Liver (tissue), 3 donors: ENCODE measurements around the gene AKT2.

Source experiments
- JUND ChIP-seq, 2 donors: IDR thresholded peaks; 2 replicates each; pipeline ENCODE4 v1.6.1; 2016; ENCODE audit warnings: antibody characterized with exemption in 2 of 2
- RAD21 ChIP-seq, 2 donors: IDR thresholded peaks; 2 replicates each; pipeline ENCODE4 v1.6.1; 2016; ENCODE audit warnings: antibody characterized with exemption in 2 of 2, mild to moderate bottlenecking in 2 of 2
- TF ChIP-seq, protein P1 (sequence below): fragments of 150-350 bp; IDR thresholded peaks from 2 replicates; pipeline ENCODE4 v1.5.1; 2017; ENCODE audit warnings: improper control_type of control experiment, low read depth, low read length; ENCODE audit not compliant: missing input control
- TF ChIP-seq, protein P2 (sequence below): IDR thresholded peaks from 2 replicates; pipeline ENCODE4 v1.6.1; 2016; ENCODE audit warnings: antibody characterized with exemption, mild to moderate bottlenecking
- donor health status: healthy.
- donor health status: healthy.

DNA sequence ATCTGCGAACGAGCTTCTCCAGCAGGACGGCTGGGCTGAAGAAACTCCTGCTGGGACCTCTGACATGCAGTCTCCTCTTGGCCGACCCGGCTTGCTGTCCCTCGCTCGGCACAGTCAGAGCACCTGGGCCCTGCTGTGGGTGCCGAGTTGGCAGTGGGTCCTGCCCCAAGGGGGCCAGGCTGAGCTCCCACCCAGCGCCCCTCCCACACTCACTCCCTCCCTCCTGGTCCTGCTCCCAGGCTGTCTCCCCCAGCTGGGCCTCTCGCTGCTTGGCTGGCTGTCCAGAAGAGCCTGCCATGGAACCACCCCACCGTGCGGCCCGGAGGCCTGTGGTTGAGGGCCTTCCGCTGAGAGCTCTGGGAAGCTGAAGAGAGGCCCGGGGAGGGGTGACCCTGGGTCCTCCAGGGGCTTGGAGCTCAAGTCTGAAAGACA is 6.0 kb downstream of the AKT2 start:
- TF ChIP-seq JUND (IDR thresholded peaks at IDR 0.05) = no peak
- TF ChIP-seq, protein P1, sequence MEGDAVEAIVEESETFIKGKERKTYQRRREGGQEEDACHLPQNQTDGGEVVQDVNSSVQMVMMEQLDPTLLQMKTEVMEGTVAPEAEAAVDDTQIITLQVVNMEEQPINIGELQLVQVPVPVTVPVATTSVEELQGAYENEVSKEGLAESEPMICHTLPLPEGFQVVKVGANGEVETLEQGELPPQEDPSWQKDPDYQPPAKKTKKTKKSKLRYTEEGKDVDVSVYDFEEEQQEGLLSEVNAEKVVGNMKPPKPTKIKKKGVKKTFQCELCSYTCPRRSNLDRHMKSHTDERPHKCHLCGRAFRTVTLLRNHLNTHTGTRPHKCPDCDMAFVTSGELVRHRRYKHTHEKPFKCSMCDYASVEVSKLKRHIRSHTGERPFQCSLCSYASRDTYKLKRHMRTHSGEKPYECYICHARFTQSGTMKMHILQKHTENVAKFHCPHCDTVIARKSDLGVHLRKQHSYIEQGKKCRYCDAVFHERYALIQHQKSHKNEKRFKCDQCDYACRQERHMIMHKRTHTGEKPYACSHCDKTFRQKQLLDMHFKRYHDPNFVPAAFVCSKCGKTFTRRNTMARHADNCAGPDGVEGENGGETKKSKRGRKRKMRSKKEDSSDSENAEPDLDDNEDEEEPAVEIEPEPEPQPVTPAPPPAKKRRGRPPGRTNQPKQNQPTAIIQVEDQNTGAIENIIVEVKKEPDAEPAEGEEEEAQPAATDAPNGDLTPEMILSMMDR = no peak
- TF ChIP-seq, protein P2, sequence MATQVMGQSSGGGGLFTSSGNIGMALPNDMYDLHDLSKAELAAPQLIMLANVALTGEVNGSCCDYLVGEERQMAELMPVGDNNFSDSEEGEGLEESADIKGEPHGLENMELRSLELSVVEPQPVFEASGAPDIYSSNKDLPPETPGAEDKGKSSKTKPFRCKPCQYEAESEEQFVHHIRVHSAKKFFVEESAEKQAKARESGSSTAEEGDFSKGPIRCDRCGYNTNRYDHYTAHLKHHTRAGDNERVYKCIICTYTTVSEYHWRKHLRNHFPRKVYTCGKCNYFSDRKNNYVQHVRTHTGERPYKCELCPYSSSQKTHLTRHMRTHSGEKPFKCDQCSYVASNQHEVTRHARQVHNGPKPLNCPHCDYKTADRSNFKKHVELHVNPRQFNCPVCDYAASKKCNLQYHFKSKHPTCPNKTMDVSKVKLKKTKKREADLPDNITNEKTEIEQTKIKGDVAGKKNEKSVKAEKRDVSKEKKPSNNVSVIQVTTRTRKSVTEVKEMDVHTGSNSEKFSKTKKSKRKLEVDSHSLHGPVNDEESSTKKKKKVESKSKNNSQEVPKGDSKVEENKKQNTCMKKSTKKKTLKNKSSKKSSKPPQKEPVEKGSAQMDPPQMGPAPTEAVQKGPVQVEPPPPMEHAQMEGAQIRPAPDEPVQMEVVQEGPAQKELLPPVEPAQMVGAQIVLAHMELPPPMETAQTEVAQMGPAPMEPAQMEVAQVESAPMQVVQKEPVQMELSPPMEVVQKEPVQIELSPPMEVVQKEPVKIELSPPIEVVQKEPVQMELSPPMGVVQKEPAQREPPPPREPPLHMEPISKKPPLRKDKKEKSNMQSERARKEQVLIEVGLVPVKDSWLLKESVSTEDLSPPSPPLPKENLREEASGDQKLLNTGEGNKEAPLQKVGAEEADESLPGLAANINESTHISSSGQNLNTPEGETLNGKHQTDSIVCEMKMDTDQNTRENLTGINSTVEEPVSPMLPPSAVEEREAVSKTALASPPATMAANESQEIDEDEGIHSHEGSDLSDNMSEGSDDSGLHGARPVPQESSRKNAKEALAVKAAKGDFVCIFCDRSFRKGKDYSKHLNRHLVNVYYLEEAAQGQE = no peak
- TF ChIP-seq RAD21 (IDR thresholded peaks at IDR 0.05) = no peak
